Measurements from ENCODE around the gene DCUN1D3. TPM values are rescaled to one million over a fixed set of nuclear protein-coding genes. Genes with fewer than 3 reads are reported as not detected.

DCUN1D3 gene
- total and polyA plus RNA-seq, 8 donors = 3.7 to 7.7 (median 6.5) TPM

DNA sequence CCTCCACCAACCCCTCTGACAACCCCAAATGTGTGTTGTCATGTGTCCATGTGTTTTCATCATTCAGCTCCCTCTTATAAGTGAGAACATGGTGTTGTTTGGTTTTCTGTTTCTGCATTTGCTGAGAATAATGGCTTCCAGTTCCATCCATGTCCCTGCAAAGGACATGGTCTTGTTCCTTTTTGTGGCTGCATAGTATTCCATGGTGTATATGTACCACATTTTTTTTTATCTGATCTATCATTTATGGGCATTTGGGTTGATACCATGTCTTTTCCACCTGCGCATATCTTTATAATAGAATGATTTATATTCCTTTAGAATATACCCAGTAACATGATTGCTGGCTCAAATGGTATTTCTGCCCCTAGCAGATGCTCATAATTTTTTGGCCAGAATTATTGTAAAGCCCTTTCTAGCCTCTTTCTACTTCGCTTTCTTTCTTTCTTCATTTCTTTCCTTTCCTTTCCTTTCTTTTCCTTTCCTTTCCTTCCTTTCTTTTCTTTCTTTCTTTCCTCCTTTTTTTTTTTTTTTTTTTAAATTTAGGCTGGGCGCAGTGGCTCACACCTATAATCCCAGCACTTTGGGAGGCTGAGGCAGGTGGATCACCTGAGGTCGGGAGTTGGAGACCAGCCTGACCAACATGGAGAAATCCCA, 81.1 kb downstream of the DCUN1D3 start:
- H3K27ac ChIP-seq = no peak overlapping the region
- 98 to 100% methylated on average over 4 of the region's 4 CpGs for WGBS, 2 donors
- no peak overlapping the region for H3K4me3 ChIP-seq
- H3K27me3 ChIP-seq = no peaks in the 10 kb centered on the region
- FAIRE-seq = no peak
- H3K4me1 ChIP-seq = no peaks in the 10 kb centered on the region
- H3K36me3 ChIP-seq = no peaks in the 10 kb centered on the region
- TF ChIP-seq, protein P1, sequence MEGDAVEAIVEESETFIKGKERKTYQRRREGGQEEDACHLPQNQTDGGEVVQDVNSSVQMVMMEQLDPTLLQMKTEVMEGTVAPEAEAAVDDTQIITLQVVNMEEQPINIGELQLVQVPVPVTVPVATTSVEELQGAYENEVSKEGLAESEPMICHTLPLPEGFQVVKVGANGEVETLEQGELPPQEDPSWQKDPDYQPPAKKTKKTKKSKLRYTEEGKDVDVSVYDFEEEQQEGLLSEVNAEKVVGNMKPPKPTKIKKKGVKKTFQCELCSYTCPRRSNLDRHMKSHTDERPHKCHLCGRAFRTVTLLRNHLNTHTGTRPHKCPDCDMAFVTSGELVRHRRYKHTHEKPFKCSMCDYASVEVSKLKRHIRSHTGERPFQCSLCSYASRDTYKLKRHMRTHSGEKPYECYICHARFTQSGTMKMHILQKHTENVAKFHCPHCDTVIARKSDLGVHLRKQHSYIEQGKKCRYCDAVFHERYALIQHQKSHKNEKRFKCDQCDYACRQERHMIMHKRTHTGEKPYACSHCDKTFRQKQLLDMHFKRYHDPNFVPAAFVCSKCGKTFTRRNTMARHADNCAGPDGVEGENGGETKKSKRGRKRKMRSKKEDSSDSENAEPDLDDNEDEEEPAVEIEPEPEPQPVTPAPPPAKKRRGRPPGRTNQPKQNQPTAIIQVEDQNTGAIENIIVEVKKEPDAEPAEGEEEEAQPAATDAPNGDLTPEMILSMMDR (IDR thresholded peaks at IDR 0.05) = no peak
- ATAC-seq = no peak
- intact Hi-C loops (cut with DNase I) = no loop called here
- H3K9me3 ChIP-seq = no peaks in the 10 kb centered on the region
- no peak for DNase-seq

DNA sequence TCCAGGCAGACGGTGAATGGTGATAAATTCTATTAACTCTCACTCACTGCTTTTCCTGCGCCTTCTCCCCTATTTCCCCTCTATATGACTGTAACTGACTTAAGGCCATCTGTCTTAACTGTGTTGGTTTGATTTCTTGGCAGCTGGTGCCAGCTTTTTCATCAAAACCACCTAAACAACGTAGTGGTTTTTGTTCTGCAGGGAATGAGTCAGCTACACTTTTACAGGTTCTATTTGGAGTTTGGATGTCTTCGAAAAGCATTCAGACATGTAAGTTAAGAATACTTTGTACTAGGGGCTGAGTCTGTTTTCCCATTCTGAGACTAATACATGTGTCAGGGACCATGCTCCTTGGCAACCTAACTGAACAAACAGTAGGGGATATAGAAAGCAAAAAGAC, 85.4 kb downstream of the DCUN1D3 start:
- Histone ChIP-seq H3K27me3 (no peaks in the 10 kb centered on the region), H3K4me3 (no peak overlapping the region), H3K9me3 (no peaks in the 10 kb centered on the region), H3K27ac (no peak overlapping the region), H3K36me3 (no peaks in the 10 kb centered on the region), H3K4me1 (no peaks in the 10 kb centered on the region)
- ATAC-seq (no peak), FAIRE-seq (no peak), DNase-seq (no peak)
- WGBS, 2 donors = 88 to 97% methylated on average over 4 of the region's 4 CpGs
- TF ChIP-seq, protein P1 (IDR thresholded peaks at IDR 0.05) = no peak
- intact Hi-C loops (cut with DNase I) = no loop called here

DNA sequence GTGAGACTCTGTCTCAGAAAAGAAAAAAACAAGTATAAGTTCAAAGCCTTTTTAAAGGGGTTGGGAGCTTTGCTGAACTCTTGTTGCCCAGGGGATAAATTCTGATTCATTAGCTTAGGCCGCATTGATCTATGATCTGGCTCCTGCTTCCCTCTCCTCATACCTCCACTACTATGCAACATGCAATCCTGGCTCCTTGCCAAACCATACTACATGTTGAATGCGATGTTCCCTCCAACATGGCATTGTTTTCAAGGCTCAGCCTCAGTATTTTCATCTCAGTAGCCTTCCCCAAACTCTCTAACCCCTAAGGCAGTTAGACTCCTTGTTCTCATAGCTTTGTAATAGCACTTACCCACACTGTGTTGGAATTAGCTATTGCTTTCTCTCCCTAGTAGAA, 87.6 kb downstream of the DCUN1D3 start:
- Histone ChIP-seq H3K4me1 (no peaks in the 10 kb centered on the region), H3K4me3 (no peak overlapping the region), H3K9me3 (no peaks in the 10 kb centered on the region), H3K27me3 (no peaks in the 10 kb centered on the region), H3K27ac (no peak overlapping the region), H3K36me3 (no peaks in the 10 kb centered on the region)
- no peak for FAIRE-seq
- intact Hi-C loops (cut with DNase I) = no loop called here
- no peak for ATAC-seq
- TF ChIP-seq, protein P1 (IDR thresholded peaks at IDR 0.05) = no peak
- 75 to 78% methylated on average over 2 of the region's 2 CpGs for WGBS, 2 donors
- no peak for DNase-seq

DNA sequence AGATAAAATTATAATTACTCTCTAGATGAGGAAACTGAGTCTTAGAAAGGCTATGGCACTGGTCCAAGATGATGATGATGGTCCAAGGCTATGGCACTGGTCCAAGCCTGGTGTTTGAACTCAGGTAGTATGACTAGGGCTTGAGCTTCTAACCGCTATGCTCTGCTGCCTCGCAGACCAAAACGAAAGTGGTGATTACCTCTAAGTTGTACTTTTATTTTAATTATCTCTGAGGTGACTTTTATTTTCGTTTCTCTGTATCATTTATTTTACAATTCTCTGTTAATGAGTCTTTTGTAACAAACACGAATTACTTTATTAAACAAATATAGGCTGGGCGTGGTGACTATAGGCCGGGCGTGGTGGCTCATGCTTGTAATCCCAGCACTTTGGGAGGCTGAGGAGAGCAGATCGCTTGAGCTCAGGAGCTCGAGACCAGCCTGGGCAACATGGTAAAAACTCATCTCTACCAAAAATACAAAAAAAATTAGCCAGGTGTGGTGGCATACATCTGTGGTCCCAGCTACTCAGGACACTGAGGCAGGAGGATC, 88.2 kb downstream of the DCUN1D3 start:
- FAIRE-seq = no peak
- no peak for ATAC-seq
- intact Hi-C loops (cut with DNase I) = no loop called here
- Histone ChIP-seq H3K4me3 (no peak overlapping the region), H3K27me3 (no peaks in the 10 kb centered on the region), H3K27ac (no peak overlapping the region), H3K36me3 (no peaks in the 10 kb centered on the region), H3K9me3 (no peaks in the 10 kb centered on the region), H3K4me1 (no peaks in the 10 kb centered on the region)
- no peak for DNase-seq
- WGBS, 2 donors = 89 to 94% methylated on average over 10 of the region's 10 CpGs
- TF ChIP-seq, protein P1 (IDR thresholded peaks at IDR 0.05) = no peak

DNA sequence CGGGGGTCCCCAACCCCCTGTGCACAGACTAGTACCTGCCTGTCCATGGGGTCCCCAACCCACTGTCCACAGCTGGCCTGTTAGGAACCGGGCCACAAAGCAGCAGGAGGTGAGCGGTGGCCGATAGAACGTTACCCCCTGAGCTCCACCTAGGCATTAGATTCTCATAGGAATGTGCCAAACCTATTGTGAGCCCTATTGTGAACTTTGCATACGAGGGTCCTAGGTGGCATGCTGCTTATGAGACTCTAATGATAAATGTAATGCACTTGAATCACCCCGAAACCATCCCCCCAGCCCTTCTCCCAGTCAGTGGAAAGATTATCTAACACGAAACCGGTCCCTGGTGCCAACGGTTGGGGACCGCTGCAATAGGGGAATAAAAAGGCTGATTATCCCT, 92.3 kb downstream of the DCUN1D3 start:
- peaks cover 0 to 10% (median 9%) of the 10 kb centered on the region in 3 donors for H3K4me1 ChIP-seq
- ATAC-seq (no peak), DNase-seq (peak in 2 of 6 donors; percentile 22 to 41), FAIRE-seq (no peak)
- 89 to 91% methylated on average over 11 of the region's 11 CpGs for WGBS, 2 donors
- no peaks in the 10 kb centered on the region for H3K27me3 ChIP-seq
- no peaks in the 10 kb centered on the region for H3K36me3 ChIP-seq
- TF ChIP-seq, protein P1 (IDR thresholded peaks at IDR 0.05) = no peak
- no peak overlapping the region for H3K27ac ChIP-seq
- no peaks in the 10 kb centered on the region for H3K9me3 ChIP-seq
- intact Hi-C loops (cut with DNase I) = no loop called here
- no peak overlapping the region for H3K4me3 ChIP-seq
